Measurements from ENCODE around the gene GAB4. TPM values are rescaled to one million over a fixed set of nuclear protein-coding genes. Genes with fewer than 3 reads are reported as not detected.
"Not testable (repeated sequence)": the region's sequence is repeated elsewhere in the genome, so short reads cannot be mapped to it uniquely, and the experiment has no call there.

GAB4 gene
- not detected in 2 replicates for total RNA-seq

- DNase-seq (ENCODE audit: low read depth, low spot score), result no peak
Measured at GRCh38 chr22:17007852-17008731, at the start of gene GAB4. Gene GAB4, minus strand, starts transcription at chr22:17008222. Its CDS starts 108 bp downstream, at chr22:17008114.

- DNase-seq (ENCODE audit: low read depth, low spot score), result no peak
Measured at GRCh38 chr22:17056807-17057206, 48.8 kb upstream of the GAB4 start.

GRCh38 chr22:17056058-17056457 is 48.0 kb upstream of the GAB4 start:
- no peak for DNase-seq (ENCODE audit: low read depth, low spot score)

GRCh38 chr22:17047656-17048055 is 39.6 kb upstream of the GAB4 start:
- DNase-seq (ENCODE audit: low read depth, low spot score), result no peak

- DNase-seq (ENCODE audit: low read depth, low spot score), result no peak
Measured at GRCh38 chr22:17046566-17047348, 38.7 kb upstream of the GAB4 start.

- no peak for DNase-seq (ENCODE audit: low read depth, low spot score)
Measured at GRCh38 chr22:17043521-17043920, 35.5 kb upstream of the GAB4 start.

- not testable (repeated sequence) for DNase-seq (ENCODE audit: low read depth, low spot score)
Measured at GRCh38 chr22:17036842-17037711, 29.1 kb upstream of the GAB4 start.

- DNase-seq (ENCODE audit: low read depth, low spot score), result not testable (repeated sequence)
Measured at GRCh38 chr22:17035976-17036841, 28.2 kb upstream of the GAB4 start.

GRCh38 chr22:17035246-17035645 is 27.2 kb upstream of the GAB4 start:
- DNase-seq (ENCODE audit: low read depth, low spot score), result no peak

- not testable (repeated sequence) for DNase-seq (ENCODE audit: low read depth, low spot score)
Measured at GRCh38 chr22:17034532-17034931, 26.5 kb upstream of the GAB4 start.

- not testable (repeated sequence) for DNase-seq (ENCODE audit: low read depth, low spot score)
Measured at GRCh38 chr22:17032277-17032676, 24.3 kb upstream of the GAB4 start.

- DNase-seq (ENCODE audit: low read depth, low spot score), result not testable (repeated sequence)
Measured at GRCh38 chr22:17024380-17024779, 16.4 kb upstream of the GAB4 start.

GRCh38 chr22:17015552-17015951 is 7.5 kb upstream of the GAB4 start:
- not testable (repeated sequence) for DNase-seq (ENCODE audit: low read depth, low spot score)

GRCh38 chr22:17014101-17014440 is 6.0 kb upstream of the GAB4 start:
- not testable (repeated sequence) for DNase-seq (ENCODE audit: low read depth, low spot score)

- DNase-seq (ENCODE audit: low read depth, low spot score), result no peak
Measured at GRCh38 chr22:17013396-17014100, 5.5 kb upstream of the GAB4 start.

GRCh38 chr22:17012267-17012666 is 4.2 kb upstream of the GAB4 start:
- DNase-seq (ENCODE audit: low read depth, low spot score), result no peak

GRCh38 chr22:17009640-17010291 is 1.7 kb upstream of the GAB4 start:
- no peak for DNase-seq (ENCODE audit: low read depth, low spot score)

GRCh38 chr22:17007257-17007656 is 765 bp downstream of the GAB4 start:
- no peak for DNase-seq (ENCODE audit: low read depth, low spot score)

GRCh38 chr22:16989915-16990314 is 18.1 kb downstream of the GAB4 start:
- no peak for DNase-seq (ENCODE audit: low read depth, low spot score)

Data from pulmonary artery endothelial cell (primary cell).